WERI-Rb-1 (cell line): Measurements from ENCODE around the gene HS3ST1.
"Not testable (repeated sequence)": the region's sequence is repeated elsewhere in the genome, so short reads cannot be mapped to it uniquely, and the experiment has no call there.

Source experiments
- DNase-seq: peaks from one replicate; pipeline ENCODE4 v3.0.0-alpha.2; 2020
- H3K27ac ChIP-seq: fragments of 250-450 bp; sonication (Bioruptor Pico); 2 replicates; pipeline ENCODE4 v1.5.1; 2020; ENCODE audit warnings: mild to moderate bottlenecking, moderate library complexity
- H3K27me3 ChIP-seq: fragments of 250-450 bp; sonication (Bioruptor Pico); 2 replicates; pipeline ENCODE4 v1.5.1; 2021; ENCODE audit warnings: mild to moderate bottlenecking, low read depth, moderate library complexity; ENCODE audit not compliant: insufficient read depth, severe bottlenecking
- H3K36me3 ChIP-seq: fragments of 250-450 bp; sonication (Bioruptor Pico); 2 replicates; pipeline ENCODE4 v1.5.1; 2020; ENCODE audit warnings: mild to moderate bottlenecking, moderate library complexity
- H3K4me3 ChIP-seq: 2 replicates; pipeline ENCODE4 v1.5.1; 2011; ENCODE audit warnings: low read depth, mild to moderate bottlenecking, control low read depth, low read length
- H3K9me3 ChIP-seq: fragments of 250-450 bp; sonication (Bioruptor Pico); 2 replicates; pipeline ENCODE4 v1.5.1; 2021; ENCODE audit warnings: mild to moderate bottlenecking, moderate library complexity; ENCODE audit not compliant: severe bottlenecking
- TF ChIP-seq, protein P1 (sequence below): IDR thresholded peaks from 2 replicates; pipeline ENCODE4 v1.5.1; 2011; ENCODE audit warnings: low read depth, mild to moderate bottlenecking, control low read depth, inconsistent platforms, low read length

Gene HS3ST1

GRCh38 chr4:11397819-11398610, 30.7 kb downstream of the HS3ST1 start:
- Histone ChIP-seq H3K36me3 (no peaks in the 10 kb centered on the region), H3K27ac (no peak overlapping the region), H3K4me3 (no peak overlapping the region), H3K9me3 (no peaks in the 10 kb centered on the region), H3K27me3 (no peaks in the 10 kb centered on the region)
- TF ChIP-seq, protein P1, sequence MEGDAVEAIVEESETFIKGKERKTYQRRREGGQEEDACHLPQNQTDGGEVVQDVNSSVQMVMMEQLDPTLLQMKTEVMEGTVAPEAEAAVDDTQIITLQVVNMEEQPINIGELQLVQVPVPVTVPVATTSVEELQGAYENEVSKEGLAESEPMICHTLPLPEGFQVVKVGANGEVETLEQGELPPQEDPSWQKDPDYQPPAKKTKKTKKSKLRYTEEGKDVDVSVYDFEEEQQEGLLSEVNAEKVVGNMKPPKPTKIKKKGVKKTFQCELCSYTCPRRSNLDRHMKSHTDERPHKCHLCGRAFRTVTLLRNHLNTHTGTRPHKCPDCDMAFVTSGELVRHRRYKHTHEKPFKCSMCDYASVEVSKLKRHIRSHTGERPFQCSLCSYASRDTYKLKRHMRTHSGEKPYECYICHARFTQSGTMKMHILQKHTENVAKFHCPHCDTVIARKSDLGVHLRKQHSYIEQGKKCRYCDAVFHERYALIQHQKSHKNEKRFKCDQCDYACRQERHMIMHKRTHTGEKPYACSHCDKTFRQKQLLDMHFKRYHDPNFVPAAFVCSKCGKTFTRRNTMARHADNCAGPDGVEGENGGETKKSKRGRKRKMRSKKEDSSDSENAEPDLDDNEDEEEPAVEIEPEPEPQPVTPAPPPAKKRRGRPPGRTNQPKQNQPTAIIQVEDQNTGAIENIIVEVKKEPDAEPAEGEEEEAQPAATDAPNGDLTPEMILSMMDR, result no peak
- peak; percentile 33 for DNase-seq

DNA sequence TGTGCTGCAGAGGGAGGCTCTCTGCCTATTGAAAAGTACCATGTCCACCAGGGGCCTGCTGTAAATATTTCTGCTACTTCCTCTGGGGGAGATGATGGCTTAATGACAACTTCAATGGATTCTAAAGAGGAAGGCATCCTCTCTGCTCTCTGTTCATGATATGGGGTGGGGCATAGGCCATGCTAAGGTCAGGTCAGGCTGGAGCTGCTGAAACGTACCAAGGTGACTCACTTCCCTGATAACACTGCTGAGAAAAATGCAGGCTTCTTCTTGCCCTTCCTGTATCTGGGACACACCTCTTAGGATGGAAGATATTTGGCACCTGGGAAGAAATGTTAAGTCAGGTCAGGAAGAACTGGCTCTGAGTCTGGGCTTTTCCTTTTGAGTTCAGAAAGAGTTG, 31.5 kb downstream of the HS3ST1 start:
- Histone ChIP-seq H3K36me3 (no peaks in the 10 kb centered on the region), H3K27ac (no peak overlapping the region), H3K9me3 (no peaks in the 10 kb centered on the region), H3K4me3 (no peak overlapping the region), H3K27me3 (no peaks in the 10 kb centered on the region)
- TF ChIP-seq, protein P1, result no peak
- no peak for DNase-seq

- Histone ChIP-seq H3K27me3 (no peaks in the 10 kb centered on the region), H3K4me3 (no peak overlapping the region), H3K27ac (no peak overlapping the region), H3K36me3 (no peaks in the 10 kb centered on the region), H3K9me3 (no peaks in the 10 kb centered on the region)
- DNase-seq, result no peak
- TF ChIP-seq, protein P1, result no peak
Measured at GRCh38 chr4:11393551-11393950, 35.1 kb downstream of the HS3ST1 start.

GRCh38 chr4:11384072-11384471, 44.6 kb downstream of the HS3ST1 start:
- not testable (repeated sequence) for H3K4me3 ChIP-seq, H3K36me3 ChIP-seq, H3K27me3 ChIP-seq, DNase-seq, H3K9me3 ChIP-seq, H3K27ac ChIP-seq

GRCh38 chr4:11376571-11376970, 52.1 kb downstream of the HS3ST1 start:
- Histone ChIP-seq H3K9me3 (no peaks in the 10 kb centered on the region), H3K4me3 (no peak overlapping the region), H3K27me3 (no peaks in the 10 kb centered on the region), H3K27ac (no peak overlapping the region), H3K36me3 (no peaks in the 10 kb centered on the region)
- no peak for DNase-seq
- TF ChIP-seq, protein P1, result no peak

DNA sequence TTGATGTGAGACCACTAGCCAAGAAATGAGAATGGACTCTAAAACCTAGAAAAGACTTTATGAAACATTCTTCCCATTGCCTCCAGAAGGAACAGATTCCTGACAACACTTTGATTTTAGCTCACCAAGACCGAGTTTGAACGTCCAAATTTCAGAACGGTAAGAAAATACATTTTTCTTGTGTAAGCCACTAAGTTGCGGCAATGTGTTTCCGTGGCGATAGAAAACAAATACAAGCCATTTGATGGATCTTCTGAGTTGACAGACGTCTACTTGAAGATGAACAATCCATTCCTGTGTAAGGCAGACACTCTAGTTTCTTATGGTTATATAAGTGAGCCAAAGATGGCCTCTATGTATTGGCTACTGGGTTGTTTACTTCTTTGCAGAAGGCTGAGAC, 52.5 kb downstream of the HS3ST1 start:
- H3K27ac ChIP-seq, result no peak overlapping the region
- DNase-seq, result no peak
- H3K36me3 ChIP-seq, result no peaks in the 10 kb centered on the region
- no peaks in the 10 kb centered on the region for H3K27me3 ChIP-seq
- no peaks in the 10 kb centered on the region for H3K9me3 ChIP-seq
- TF ChIP-seq, protein P1, result no peak
- H3K4me3 ChIP-seq, result no peak overlapping the region
